Hypothalamus (tissue), 51 donors: Measurements from ENCODE around the gene MAT2A.
A peak's percentile ranks its signal among the peaks of the same experiment; 100 is the strongest.
"Not testable (repeated sequence)": the region's sequence is repeated elsewhere in the genome, so short reads cannot be mapped to it uniquely, and the experiment has no call there.

Source experiments
- DNase-seq, 51 donors: peaks; one replicate each; lab custom pipeline; 2025; lab: John Stamatoyannopoulos, UW

MAT2A gene

GRCh38 chr2:85523903-85524335 is 15.0 kb upstream of the MAT2A start:
- peak in 21 of 51 donors; percentile 11 to 68 (median 33) for DNase-seq

GRCh38 chr2:85524336-85524908 is 14.5 kb upstream of the MAT2A start:
- DNase-seq = peak in 9 of 51 donors; percentile 25 to 48 (median 40)

- no peak for DNase-seq
Measured at GRCh38 chr2:85525029-85525428, 13.9 kb upstream of the MAT2A start.

GRCh38 chr2:85525567-85525966 is 13.4 kb upstream of the MAT2A start:
- no peak for DNase-seq

GRCh38 chr2:85527787-85528186 is 11.2 kb upstream of the MAT2A start:
- DNase-seq = no peak

- no peak for DNase-seq
Measured at GRCh38 chr2:85528355-85528754, 10.6 kb upstream of the MAT2A start.

GRCh38 chr2:85529809-85530208 is 9.2 kb upstream of the MAT2A start:
- no peak for DNase-seq

- no peak for DNase-seq
Measured at GRCh38 chr2:85531589-85531988, 7.4 kb upstream of the MAT2A start.

- no peak for DNase-seq
Measured at GRCh38 chr2:85534099-85534498, 4.9 kb upstream of the MAT2A start.

GRCh38 chr2:85534881-85535280 is 4.1 kb upstream of the MAT2A start:
- no peak for DNase-seq

GRCh38 chr2:85536479-85536878 is 2.5 kb upstream of the MAT2A start:
- peak in 2 of 51 donors; percentile 7 to 34 for DNase-seq

GRCh38 chr2:85537600-85538506 is 1.1 kb upstream of the MAT2A start:
- DNase-seq = peak in 46 of 51 donors; percentile 11 to 84 (median 53)

GRCh38 chr2:85539361-85540132 is 579 bp downstream of the MAT2A start:
- peak in 47 of 51 donors; percentile 13 to 88 (median 61) for DNase-seq

- DNase-seq = no peak
Measured at GRCh38 chr2:85540133-85540648, 1.2 kb downstream of the MAT2A start.

- no peak for DNase-seq
Measured at GRCh38 chr2:85541262-85541661, 2.3 kb downstream of the MAT2A start.

GRCh38 chr2:85541753-85542457 is 2.9 kb downstream of the MAT2A start:
- no peak for DNase-seq

- DNase-seq = no peak
Measured at GRCh38 chr2:85542777-85543176, 3.8 kb downstream of the MAT2A start.

GRCh38 chr2:85544254-85544691 is 5.3 kb downstream of the MAT2A start:
- DNase-seq = not testable (repeated sequence)

- DNase-seq = not testable (repeated sequence)
Measured at GRCh38 chr2:85544915-85545779, 6.2 kb downstream of the MAT2A start.
